Ishikawa (cell line): ENCODE data around the gene ESF1.
A peak's percentile ranks its signal among the peaks of the same experiment; 100 is the strongest.

Experiments
- CEBPB ChIP-seq: IDR thresholded peaks from 2 replicates; pipeline ENCODE4 v1.6.1; 2012
- CREB1 ChIP-seq: IDR thresholded peaks from 2 replicates; pipeline ENCODE4 v1.6.1; 2012; ENCODE audit warnings: low read depth
- EGR1 ChIP-seq: IDR thresholded peaks from 2 replicates; pipeline ENCODE4 v1.6.1; 2012
- EP300 ChIP-seq: IDR thresholded peaks from 2 replicates; pipeline ENCODE4 v1.6.1; 2012; ENCODE audit warnings: borderline replicate concordance
- FOXM1 ChIP-seq: IDR thresholded peaks from 2 replicates; pipeline ENCODE4 v1.6.1; 2012; ENCODE audit warnings: low read depth, borderline replicate concordance
- MAX ChIP-seq: IDR thresholded peaks from 2 replicates; pipeline ENCODE4 v1.6.1; 2012
- NFIC ChIP-seq: IDR thresholded peaks from 2 replicates; pipeline ENCODE4 v1.6.1; 2012
- RAD21 ChIP-seq: IDR thresholded peaks from 2 replicates; pipeline ENCODE4 v1.6.1; 2012; ENCODE audit warnings: low read depth
- REST ChIP-seq: IDR thresholded peaks from 2 replicates; pipeline ENCODE4 v1.6.1; 2012; ENCODE audit warnings: low read depth, mild to moderate bottlenecking
- TAF1 ChIP-seq: IDR thresholded peaks from 2 replicates; pipeline ENCODE4 v1.6.1; 2012; ENCODE audit warnings: low read depth, mild to moderate bottlenecking
- TCF12 ChIP-seq: IDR thresholded peaks from 2 replicates; pipeline ENCODE4 v1.6.1; 2012; ENCODE audit warnings: low read depth
- TEAD4 ChIP-seq: IDR thresholded peaks from 2 replicates; pipeline ENCODE4 v1.6.1; 2012
- YY1 ChIP-seq: IDR thresholded peaks from 2 replicates; pipeline ENCODE4 v1.6.1; 2012; ENCODE audit warnings: low read depth
- ZBTB7A ChIP-seq: IDR thresholded peaks from 2 replicates; pipeline ENCODE4 v1.6.1; 2012; ENCODE audit warnings: low read depth
- TF ChIP-seq, protein P1 (sequence below): IDR thresholded peaks from 2 replicates; pipeline ENCODE4 v1.6.1; 2012

ESF1 gene

GRCh38 chr20:13824459-13824858 lies 39.7 kb upstream of the ESF1 start:
- no peak for TF ChIP-seq TAF1
- TF ChIP-seq CEBPB: no peak
- TF ChIP-seq CREB1: no peak
- TF ChIP-seq YY1: no peak

DNA sequence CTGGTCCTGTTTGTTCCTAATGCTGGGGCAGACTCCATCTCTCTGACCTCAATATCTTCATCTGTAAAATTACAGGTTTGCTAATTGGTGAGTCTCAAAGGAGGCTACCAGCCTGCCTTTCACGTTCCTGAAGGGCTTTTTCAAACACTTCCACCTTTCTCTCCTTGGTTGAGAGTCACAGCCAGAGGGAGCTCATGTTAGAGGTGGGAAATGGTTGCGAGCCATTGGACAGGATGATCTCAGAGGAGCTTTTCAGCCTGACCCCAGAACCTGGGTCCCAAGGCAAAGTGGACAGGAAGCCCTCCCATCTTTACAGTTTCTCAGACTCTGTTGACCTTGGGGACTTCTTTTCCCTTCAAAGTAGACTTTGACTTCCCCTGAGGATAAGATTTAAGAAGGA lies 37.7 kb upstream of the ESF1 start:
- TF ChIP-seq TCF12: no peak
- no peak for TF ChIP-seq TAF1
- no peak for TF ChIP-seq MAX
- no peak for TF ChIP-seq ZBTB7A
- TF ChIP-seq YY1: no peak
- TF ChIP-seq EGR1: no peak
- TF ChIP-seq EP300: no peak
- no peak for TF ChIP-seq CREB1
- no peak for TF ChIP-seq TEAD4
- no peak for TF ChIP-seq FOXM1

DNA sequence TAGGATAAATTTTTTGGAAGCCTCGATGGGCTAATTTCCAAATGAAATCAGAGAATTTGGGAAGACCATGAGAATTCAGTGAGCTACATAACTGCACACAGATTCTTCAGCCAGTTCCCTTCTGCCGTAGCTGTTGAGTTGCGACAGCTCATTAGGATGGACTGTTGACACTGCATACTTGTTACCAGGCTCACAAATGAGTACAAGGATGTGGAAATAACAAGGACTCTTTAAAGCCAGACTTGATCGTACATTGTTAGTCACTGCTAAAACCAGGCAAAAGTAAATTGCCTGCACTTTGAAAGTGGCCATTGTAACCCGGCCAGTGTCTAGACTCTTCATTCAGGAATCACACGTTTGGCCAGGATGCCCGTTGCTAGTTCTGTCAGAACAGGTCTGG lies 37.2 kb upstream of the ESF1 start:
- TF ChIP-seq NFIC (no peak), EGR1 (no peak), CREB1 (no peak), FOXM1 (no peak), EP300 (no peak), CEBPB (no peak), ZBTB7A (no peak), TCF12 (no peak), RAD21 (no peak), MAX (no peak), TEAD4 (no peak), TAF1 (no peak)

GRCh38 chr20:13819885-13820645 lies 35.3 kb upstream of the ESF1 start:
- TF ChIP-seq MAX (no peak), RAD21 (peak; percentile 52)

DNA sequence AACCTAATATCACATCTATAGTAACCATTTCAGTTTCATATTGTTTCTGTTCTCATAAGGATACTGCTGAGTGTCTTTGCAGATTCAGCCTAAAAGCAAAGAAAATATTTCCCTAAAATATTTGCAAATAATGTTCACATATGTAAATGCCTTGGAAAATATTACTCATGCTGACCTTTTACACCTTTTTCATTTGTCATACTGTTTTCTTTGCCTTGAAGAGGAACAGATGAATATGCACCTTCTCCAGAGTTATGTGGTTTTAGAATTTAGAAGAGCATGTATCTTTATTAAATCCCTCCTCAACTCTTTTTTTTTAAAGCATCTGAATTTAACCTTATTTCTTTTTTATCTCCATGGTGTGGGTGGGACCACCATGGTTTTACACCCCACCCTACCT lies 32.6 kb upstream of the ESF1 start:
- no peak for TF ChIP-seq REST
- TF ChIP-seq MAX: no peak
- no peak for TF ChIP-seq EP300
- TF ChIP-seq CEBPB: no peak
- TF ChIP-seq CREB1: no peak
- no peak for TF ChIP-seq TCF12
- no peak for TF ChIP-seq YY1
- no peak for TF ChIP-seq TEAD4
- no peak for TF ChIP-seq RAD21
- no peak for TF ChIP-seq ZBTB7A
- TF ChIP-seq FOXM1: no peak
- TF ChIP-seq NFIC: no peak
- no peak for TF ChIP-seq EGR1
- no peak for TF ChIP-seq TAF1
- TF ChIP-seq, protein P1, sequence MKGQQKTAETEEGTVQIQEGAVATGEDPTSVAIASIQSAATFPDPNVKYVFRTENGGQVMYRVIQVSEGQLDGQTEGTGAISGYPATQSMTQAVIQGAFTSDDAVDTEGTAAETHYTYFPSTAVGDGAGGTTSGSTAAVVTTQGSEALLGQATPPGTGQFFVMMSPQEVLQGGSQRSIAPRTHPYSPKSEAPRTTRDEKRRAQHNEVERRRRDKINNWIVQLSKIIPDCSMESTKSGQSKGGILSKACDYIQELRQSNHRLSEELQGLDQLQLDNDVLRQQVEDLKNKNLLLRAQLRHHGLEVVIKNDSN: no peak

- TF ChIP-seq FOXM1: no peak
- no peak for TF ChIP-seq YY1
- TF ChIP-seq EGR1: no peak
- TF ChIP-seq, protein P1: no peak
- TF ChIP-seq TEAD4: no peak
- TF ChIP-seq TCF12: no peak
Observed at GRCh38 chr20:13816757-13817156, 32.0 kb upstream of the ESF1 start.

GRCh38 chr20:13814672-13815071 lies 30.0 kb upstream of the ESF1 start:
- TF ChIP-seq TCF12 (no peak), YY1 (no peak), MAX (no peak), ZBTB7A (no peak), TAF1 (no peak), RAD21 (no peak)
- TF ChIP-seq, protein P1: no peak

GRCh38 chr20:13813910-13814309 lies 29.2 kb upstream of the ESF1 start:
- no peak for TF ChIP-seq EGR1
- no peak for TF ChIP-seq ZBTB7A
- TF ChIP-seq CEBPB: no peak
- no peak for TF ChIP-seq EP300
- TF ChIP-seq TEAD4: no peak
- TF ChIP-seq TAF1: no peak
- TF ChIP-seq TCF12: no peak
- no peak for TF ChIP-seq REST
- TF ChIP-seq FOXM1: no peak
- TF ChIP-seq MAX: no peak
- no peak for TF ChIP-seq RAD21
- TF ChIP-seq, protein P1: no peak
- TF ChIP-seq NFIC: no peak
- no peak for TF ChIP-seq CREB1
- TF ChIP-seq YY1: no peak
